CD4-positive, CD25-positive, alpha-beta regulatory T cell (primary cell): Measurements from ENCODE around the gene RREB1. TPM values are rescaled to one million over a fixed set of nuclear protein-coding genes. Genes with fewer than 3 reads are reported as not detected.
A peak's percentile ranks its signal among the peaks of the same experiment; 100 is the strongest.
"Not testable (repeated sequence)": the region's sequence is repeated elsewhere in the genome, so short reads cannot be mapped to it uniquely, and the experiment has no call there.

Source experiments
- ATAC-seq, 2 donors: fragments of 150-1000 bp; cut with Tn5 transposase; one replicate each; pipeline ENCODE4 v1.10.0; 2021; ENCODE audit warnings: low read depth in 2 of 2, moderate number of reproducible peaks in 2 of 2, moderate library complexity in 1 of 2
- DNase-seq, 3 donors: peaks; one replicate each; pipeline versions ENCODE4 v3.0.0 to v3.0.0-alpha.2; 2012 to 2022; ENCODE audit warnings: mixed read lengths in 1 of 3
- H3K27ac ChIP-seq: one replicate; pipeline ENCODE4 v1.7.0; 2013; ENCODE audit warnings: mild to moderate bottlenecking, low read length; ENCODE audit not compliant: insufficient read depth, poor library complexity, severe bottlenecking
- H3K27me3 ChIP-seq: one replicate; pipeline ENCODE4 v1.7.0; 2013; ENCODE audit warnings: low read length; ENCODE audit not compliant: control insufficient read depth, insufficient read depth
- H3K36me3 ChIP-seq: one replicate; pipeline ENCODE4 v1.7.0; 2013; ENCODE audit warnings: mild to moderate bottlenecking, low read length, moderate library complexity; ENCODE audit not compliant: control insufficient read depth, insufficient read depth
- H3K4me1 ChIP-seq: 2 replicates; pipeline ENCODE4 v1.7.0; 2013; ENCODE audit warnings: mild to moderate bottlenecking, low read length; ENCODE audit not compliant: insufficient read depth, control insufficient read depth, poor library complexity, severe bottlenecking
- H3K4me3 ChIP-seq: one replicate; pipeline ENCODE4 v1.7.0; 2013; ENCODE audit warnings: low read depth, mild to moderate bottlenecking, low read length, moderate library complexity
- H3K9me3 ChIP-seq, 2 experiments: 1 replicate in 1 of 2; 2 replicates in 1 of 2; pipeline ENCODE4 v1.7.0; 2013; ENCODE audit warnings: low read length in 2 of 2, mild to moderate bottlenecking in 1 of 2, moderate library complexity in 1 of 2; ENCODE audit not compliant: control insufficient read depth in 2 of 2
- H3K27ac Mint-ChIP-seq, 3 donors: one replicate each; pipeline ENCODE4 v1.8.0; 2020 to 2022; ENCODE audit warnings: mild to moderate bottlenecking in 3 of 3, mixed read lengths in 3 of 3, moderate library complexity in 2 of 3
- H3K27me3 Mint-ChIP-seq: one replicate; pipeline ENCODE4 v1.8.0; 2022; ENCODE audit warnings: mild to moderate bottlenecking, mixed read lengths
- H3K36me3 Mint-ChIP-seq: one replicate; pipeline ENCODE4 v1.8.0; 2020; ENCODE audit warnings: mixed read lengths
- H3K4me1 Mint-ChIP-seq, 4 donors: one replicate each; pipeline ENCODE4 v1.8.0; 2020 to 2022; ENCODE audit warnings: mixed read lengths in 4 of 4, mild to moderate bottlenecking in 1 of 4
- H3K4me3 Mint-ChIP-seq, 4 donors: one replicate each; pipeline ENCODE4 v1.8.0; 2020 to 2022; ENCODE audit warnings: mild to moderate bottlenecking in 4 of 4, mixed read lengths in 4 of 4, moderate library complexity in 3 of 4
- H3K9me3 Mint-ChIP-seq, 7 donors: one replicate each; pipeline ENCODE4 v1.8.0; 2020 to 2022; ENCODE audit warnings: mixed read lengths in 7 of 7, mild to moderate bottlenecking in 3 of 7, moderate library complexity in 2 of 7
- polyA plus RNA-seq, 4 donors: library from polyadenylated mRNA; unstranded; fragments of 300-500 nt; fragmentation: Illumina TruSeq; gene quantifications; one replicate each; pipeline ENCODE4 v1.2.3, GENCODE V29; 2021
- total RNA-seq: library from RNA; stranded (reverse); gene quantifications from one replicate; pipeline ENCODE4 v1.2.3, GENCODE V29; 2022

Gene RREB1
- total and polyA plus RNA-seq, 5 donors from 2014 or later: 1.2 to 45.2 (median 2.3) TPM

- Mint-ChIP-seq H3K27me3 (no peaks in the 10 kb centered on the region), H3K27ac (peak overlapping the region in 1 of 3 donors; percentile 52), H3K9me3 (no peaks in the 10 kb centered on the region), H3K4me1 (peaks cover 34 to 90% (median 63%) of the 10 kb centered on the region in 4 donors), H3K4me3 (peak overlapping the region in 1 of 4 donors; percentile 34), H3K36me3 (no peaks in the 10 kb centered on the region)
- ATAC-seq (no peak), DNase-seq (no peak)
- Histone ChIP-seq H3K4me1 (peaks cover 18% of the 10 kb centered on the region), H3K9me3 (no peaks in the 10 kb centered on the region), H3K4me3 (no peak overlapping the region), H3K27ac (no peak overlapping the region), H3K27me3 (no peaks in the 10 kb centered on the region), H3K36me3 (no peaks in the 10 kb centered on the region)
Observed at GRCh38 chr6:7151381-7151780, 43.6 kb downstream of the RREB1 start.

- DNase-seq (no peak), ATAC-seq (no peak)
- Mint-ChIP-seq H3K27me3 (no peaks in the 10 kb centered on the region), H3K4me1 (peaks cover 29 to 87% (median 57%) of the 10 kb centered on the region in 4 donors), H3K4me3 (peak overlapping the region in 1 of 4 donors; percentile 19), H3K9me3 (no peaks in the 10 kb centered on the region), H3K36me3 (no peaks in the 10 kb centered on the region), H3K27ac (peak overlapping the region; percentile 10 to 87 (median 62))
- Histone ChIP-seq H3K36me3 (no peaks in the 10 kb centered on the region), H3K27me3 (no peaks in the 10 kb centered on the region), H3K9me3 (no peaks in the 10 kb centered on the region), H3K4me1 (peaks cover 15% of the 10 kb centered on the region), H3K27ac (no peak overlapping the region), H3K4me3 (no peak overlapping the region)
Observed at GRCh38 chr6:7152462-7152861, 44.7 kb downstream of the RREB1 start.

DNA sequence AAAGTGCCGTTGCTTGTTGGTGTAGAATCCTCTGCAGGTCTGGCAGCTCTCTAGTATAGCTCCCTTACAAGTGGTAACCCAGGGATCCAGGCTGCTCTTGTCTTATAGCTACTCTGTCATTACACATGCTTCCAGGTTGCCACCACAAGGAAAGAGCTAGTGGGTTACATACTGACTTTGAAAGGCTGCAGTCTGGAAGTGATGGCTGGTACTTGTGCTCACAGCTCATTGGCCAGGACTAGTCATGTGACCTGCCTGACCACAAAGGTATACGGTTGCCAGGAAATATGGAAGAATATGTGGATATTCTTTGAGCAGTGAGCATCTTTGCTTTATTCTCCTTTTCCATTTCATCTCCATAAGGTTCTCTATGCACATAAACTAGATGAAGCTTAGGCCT lies 46.0 kb downstream of the RREB1 start:
- H3K27ac ChIP-seq: no peak overlapping the region

GRCh38 chr6:7154341-7155139 lies 46.8 kb downstream of the RREB1 start:
- no peak overlapping the region for H3K27ac ChIP-seq

More for the DNA sequence above, 46.0 kb downstream of the RREB1 start:
- H3K36me3 ChIP-seq: no peaks in the 10 kb centered on the region
- Mint-ChIP-seq H3K9me3 (peaks cover 0 to 1% (median 0%) of the 10 kb centered on the region in 7 donors), H3K36me3 (peaks cover 6% of the 10 kb centered on the region), H3K4me1 (peaks cover 35 to 89% (median 65%) of the 10 kb centered on the region in 4 donors), H3K27me3 (no peaks in the 10 kb centered on the region), H3K27ac (peak overlapping the region; percentile 76 to 87 (median 78)), H3K4me3 (peak overlapping the region in 3 of 4 donors; percentile 14 to 61 (median 57))
- DNase-seq: peak in 1 of 3 donors; percentile 37
- H3K4me3 ChIP-seq: no peak overlapping the region
- peaks cover 15% of the 10 kb centered on the region for H3K4me1 ChIP-seq
- no peaks in the 10 kb centered on the region for H3K27me3 ChIP-seq
- no peaks in the 10 kb centered on the region for H3K9me3 ChIP-seq
- ATAC-seq: no peak

DNA sequence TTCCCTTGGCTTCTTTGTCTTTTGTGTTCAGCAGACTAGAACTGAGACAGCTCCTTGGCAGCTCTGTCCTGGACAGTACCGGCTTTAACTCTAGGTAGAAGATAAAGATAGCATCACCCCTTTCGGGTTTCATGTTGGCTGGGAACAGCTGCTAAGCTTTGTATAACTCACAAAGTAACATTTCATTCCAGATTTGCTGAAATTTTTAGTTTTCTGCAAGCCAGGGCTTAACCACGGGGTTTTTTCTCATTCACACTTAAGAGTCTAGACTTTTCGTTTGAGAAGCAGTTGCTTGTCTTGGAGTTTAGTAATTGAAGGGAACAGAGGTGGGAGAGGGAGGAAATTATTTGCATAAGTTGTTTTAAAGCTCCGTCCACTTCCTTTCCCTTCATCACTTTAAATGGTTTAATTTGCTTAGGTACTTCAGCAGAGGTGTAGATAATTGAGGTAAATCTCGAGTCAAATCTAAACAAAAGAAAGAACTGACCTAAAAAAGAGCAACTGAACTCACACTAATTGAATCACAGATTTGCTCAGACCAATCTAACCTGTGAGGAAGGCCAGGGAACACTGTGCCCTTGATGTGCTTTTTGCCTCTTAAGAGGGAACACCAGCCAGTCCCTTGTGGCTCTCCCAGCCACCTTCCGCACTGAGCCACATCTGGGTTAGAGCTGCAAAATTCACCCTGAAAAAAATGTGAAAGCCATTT lies 48.3 kb downstream of the RREB1 start:
- peaks cover 27 to 91% (median 60%) of the 10 kb centered on the region in 4 donors for H3K4me1 Mint-ChIP-seq
- H3K4me3 Mint-ChIP-seq: peak overlapping the region in 1 of 4 donors; percentile 46
- Histone ChIP-seq H3K4me1 (peaks cover 15% of the 10 kb centered on the region), H3K9me3 (no peaks in the 10 kb centered on the region), H3K27me3 (no peaks in the 10 kb centered on the region), H3K4me3 (peak overlapping the region; percentile 29), H3K27ac (no peak overlapping the region), H3K36me3 (no peaks in the 10 kb centered on the region)
- peaks cover 0 to 1% (median 0%) of the 10 kb centered on the region in 7 donors for H3K9me3 Mint-ChIP-seq
- peaks cover 6% of the 10 kb centered on the region for H3K36me3 Mint-ChIP-seq
- no peak for DNase-seq
- ATAC-seq: no peak
- H3K27me3 Mint-ChIP-seq: no peaks in the 10 kb centered on the region
- H3K27ac Mint-ChIP-seq: peak overlapping the region; percentile 25 to 74 (median 59)

More at GRCh38 chr6:7154341-7155139, 46.8 kb downstream of the RREB1 start:
- H3K36me3 ChIP-seq: no peaks in the 10 kb centered on the region
- peak overlapping the region in 3 of 4 donors; percentile 11 to 61 (median 57) for H3K4me3 Mint-ChIP-seq
- H3K4me1 Mint-ChIP-seq: peaks cover 35 to 91% (median 66%) of the 10 kb centered on the region in 4 donors
- no peaks in the 10 kb centered on the region for H3K9me3 ChIP-seq
- H3K9me3 Mint-ChIP-seq: peaks cover 0 to 1% (median 0%) of the 10 kb centered on the region in 7 donors
- no peaks in the 10 kb centered on the region for H3K27me3 ChIP-seq
- H3K36me3 Mint-ChIP-seq: peaks cover 6% of the 10 kb centered on the region
- H3K4me3 ChIP-seq: peak overlapping the region; percentile 10
- H3K27me3 Mint-ChIP-seq: no peaks in the 10 kb centered on the region
- H3K4me1 ChIP-seq: peaks cover 15% of the 10 kb centered on the region
- ATAC-seq (peak; percentile 37 to 57), DNase-seq (peak in 1 of 3 donors; percentile 36)
- H3K27ac Mint-ChIP-seq: peak overlapping the region; percentile 78 to 90 (median 87)

DNA sequence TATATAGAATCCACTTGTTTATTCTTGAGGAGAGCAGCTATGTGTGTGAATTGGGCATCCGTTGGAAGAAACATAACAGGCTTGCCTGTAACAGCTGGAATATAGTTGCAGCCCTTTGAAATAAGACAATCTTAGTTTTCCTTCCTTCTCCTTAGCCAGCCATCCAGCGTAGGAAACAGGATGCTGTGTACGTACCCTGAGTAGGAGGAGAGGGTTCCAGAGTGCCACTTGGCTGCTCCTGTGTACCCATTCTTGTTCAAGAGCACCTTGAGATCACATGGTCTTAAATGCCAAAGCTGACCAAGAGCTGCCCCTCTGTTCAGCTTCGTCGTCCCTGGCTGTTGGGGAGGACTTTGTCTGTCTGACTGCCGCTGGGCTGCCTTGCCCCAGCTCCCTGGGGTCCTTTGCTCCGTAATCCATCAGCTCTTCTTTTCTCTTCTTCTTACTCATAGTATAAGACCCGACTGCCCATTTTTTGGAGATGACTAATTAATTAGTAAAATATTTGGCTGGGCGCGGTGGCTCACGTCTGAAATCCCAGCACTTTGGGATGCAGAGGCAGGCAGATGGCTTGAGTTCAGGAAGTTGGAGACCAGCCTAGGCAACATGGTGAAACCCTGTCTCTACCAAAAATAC lies 49.0 kb downstream of the RREB1 start:
- DNase-seq (no peak), ATAC-seq (no peak)
- Mint-ChIP-seq H3K9me3 (peaks cover 0 to 1% (median 0%) of the 10 kb centered on the region in 7 donors), H3K4me1 (peaks cover 27 to 90% (median 61%) of the 10 kb centered on the region in 4 donors), H3K27me3 (no peaks in the 10 kb centered on the region), H3K36me3 (peaks cover 6% of the 10 kb centered on the region), H3K4me3 (no peak overlapping the region), H3K27ac (peak overlapping the region in 1 of 3 donors; percentile 25)
- no peaks in the 10 kb centered on the region for H3K27me3 ChIP-seq
- H3K36me3 ChIP-seq: no peaks in the 10 kb centered on the region
- H3K9me3 ChIP-seq: no peaks in the 10 kb centered on the region
- no peak overlapping the region for H3K4me3 ChIP-seq
- H3K4me1 ChIP-seq: peaks cover 15% of the 10 kb centered on the region
- H3K27ac ChIP-seq: no peak overlapping the region

DNA sequence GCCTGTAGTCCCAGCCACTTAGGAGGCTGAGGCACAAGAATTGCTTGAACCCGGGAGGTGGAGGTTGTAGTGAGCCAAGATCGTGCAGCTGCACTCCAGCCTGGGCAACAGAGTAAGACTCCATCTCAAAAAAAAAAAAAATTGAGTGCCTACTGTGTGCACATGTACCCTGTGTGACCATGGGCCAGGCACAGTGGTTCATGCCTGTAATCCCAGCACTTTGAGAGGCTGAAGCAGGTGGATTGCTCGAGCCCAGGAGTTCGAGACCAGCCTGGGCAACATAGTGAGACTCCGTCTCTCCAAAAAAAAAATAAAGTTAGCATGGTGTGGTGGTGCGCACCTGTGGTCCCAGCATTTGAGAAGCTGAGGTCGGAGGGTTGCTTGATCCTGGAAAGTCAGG lies 49.5 kb downstream of the RREB1 start:
- not testable (repeated sequence) for H3K27ac ChIP-seq, H3K27me3 ChIP-seq, H3K36me3 Mint-ChIP-seq, H3K4me3 ChIP-seq, H3K27me3 Mint-ChIP-seq, ATAC-seq, DNase-seq, H3K36me3 ChIP-seq, H3K4me3 Mint-ChIP-seq, H3K9me3 Mint-ChIP-seq, H3K9me3 ChIP-seq
- Mint-ChIP-seq H3K4me1 (peaks cover 25 to 90% (median 58%) of the 10 kb centered on the region in 4 donors), H3K27ac (peak overlapping the region in 1 of 3 donors; percentile 67)
- peaks cover 15% of the 10 kb centered on the region for H3K4me1 ChIP-seq
